ENCODE results near the gene DUSP18. TPM values are rescaled to one million over a fixed set of nuclear protein-coding genes. Genes with fewer than 3 reads are reported as not detected.

Gene DUSP18
- polyA plus RNA-seq, 1 of the 3 experiments (the other 2 are of a cell fraction), result 11.7 TPM

DNA sequence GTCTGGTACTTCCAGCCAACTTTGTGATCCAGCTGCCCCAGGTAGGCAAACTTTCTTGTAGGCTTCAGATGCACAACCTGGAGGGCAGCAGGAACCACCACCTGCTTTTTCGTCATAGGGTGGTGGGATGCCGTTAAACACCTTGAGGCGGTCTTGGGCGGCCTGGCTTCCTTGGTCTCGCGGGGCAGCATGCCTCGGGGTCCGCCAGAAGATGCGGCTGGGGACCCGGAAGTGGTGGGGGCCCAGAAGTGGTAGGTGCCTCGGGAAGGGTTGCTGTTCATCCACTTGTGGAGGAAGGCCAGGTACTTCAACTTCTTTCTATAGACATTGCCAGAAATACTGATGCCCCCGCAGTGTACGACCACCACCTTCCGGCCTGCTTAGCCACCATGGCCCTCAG, 13.3 kb downstream of the DUSP18 start:
- ChIA-PET POLR2A (no interaction called here), CTCF (no interaction called here)
- no peak for TF ChIP-seq SMC3 (IDR thresholded peaks at IDR 0.05; ENCODE audit: low read depth, low read length)
- no peak for TF ChIP-seq TEAD4 (IDR thresholded peaks at IDR 0.05; ENCODE audit: borderline replicate concordance, insufficient read depth)
- no peak for TF ChIP-seq SIN3A (IDR thresholded peaks at IDR 0.05; ENCODE audit: borderline replicate concordance, low read depth, low read length)
- TF ChIP-seq POLR2AphosphoS5 (IDR thresholded peaks at IDR 0.05; ENCODE audit: low read depth, low read length), result no peak
- no peak for TF ChIP-seq MXI1 (IDR thresholded peaks at IDR 0.05; ENCODE audit: low read depth, low read length)
- TF ChIP-seq, protein P1, sequence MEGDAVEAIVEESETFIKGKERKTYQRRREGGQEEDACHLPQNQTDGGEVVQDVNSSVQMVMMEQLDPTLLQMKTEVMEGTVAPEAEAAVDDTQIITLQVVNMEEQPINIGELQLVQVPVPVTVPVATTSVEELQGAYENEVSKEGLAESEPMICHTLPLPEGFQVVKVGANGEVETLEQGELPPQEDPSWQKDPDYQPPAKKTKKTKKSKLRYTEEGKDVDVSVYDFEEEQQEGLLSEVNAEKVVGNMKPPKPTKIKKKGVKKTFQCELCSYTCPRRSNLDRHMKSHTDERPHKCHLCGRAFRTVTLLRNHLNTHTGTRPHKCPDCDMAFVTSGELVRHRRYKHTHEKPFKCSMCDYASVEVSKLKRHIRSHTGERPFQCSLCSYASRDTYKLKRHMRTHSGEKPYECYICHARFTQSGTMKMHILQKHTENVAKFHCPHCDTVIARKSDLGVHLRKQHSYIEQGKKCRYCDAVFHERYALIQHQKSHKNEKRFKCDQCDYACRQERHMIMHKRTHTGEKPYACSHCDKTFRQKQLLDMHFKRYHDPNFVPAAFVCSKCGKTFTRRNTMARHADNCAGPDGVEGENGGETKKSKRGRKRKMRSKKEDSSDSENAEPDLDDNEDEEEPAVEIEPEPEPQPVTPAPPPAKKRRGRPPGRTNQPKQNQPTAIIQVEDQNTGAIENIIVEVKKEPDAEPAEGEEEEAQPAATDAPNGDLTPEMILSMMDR (IDR thresholded peaks at IDR 0.05), result no peak
- TF ChIP-seq, protein P2, sequence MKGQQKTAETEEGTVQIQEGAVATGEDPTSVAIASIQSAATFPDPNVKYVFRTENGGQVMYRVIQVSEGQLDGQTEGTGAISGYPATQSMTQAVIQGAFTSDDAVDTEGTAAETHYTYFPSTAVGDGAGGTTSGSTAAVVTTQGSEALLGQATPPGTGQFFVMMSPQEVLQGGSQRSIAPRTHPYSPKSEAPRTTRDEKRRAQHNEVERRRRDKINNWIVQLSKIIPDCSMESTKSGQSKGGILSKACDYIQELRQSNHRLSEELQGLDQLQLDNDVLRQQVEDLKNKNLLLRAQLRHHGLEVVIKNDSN (IDR thresholded peaks at IDR 0.05; ENCODE audit: borderline replicate concordance, low read depth), result no peak
- no peak for TF ChIP-seq TCF12 (IDR thresholded peaks at IDR 0.05)
- TF ChIP-seq TAF1 (IDR thresholded peaks at IDR 0.05; ENCODE audit: borderline replicate concordance, low read depth, low read length), result no peak
- TF ChIP-seq NRF1 (IDR thresholded peaks at IDR 0.05; ENCODE audit: low read depth, low read length), result no peak
- no peak for TF ChIP-seq GATA2 (CRISPR knock-in tag; IDR thresholded peaks at IDR 0.05)
- TF ChIP-seq GABPA (IDR thresholded peaks at IDR 0.05; ENCODE audit: low read depth), result no peak
- no peak for TF ChIP-seq YY1 (IDR thresholded peaks at IDR 0.05; ENCODE audit: low read depth)
- no peak for TF ChIP-seq RAD21 (IDR thresholded peaks at IDR 0.05; ENCODE audit: low read length)

DNA sequence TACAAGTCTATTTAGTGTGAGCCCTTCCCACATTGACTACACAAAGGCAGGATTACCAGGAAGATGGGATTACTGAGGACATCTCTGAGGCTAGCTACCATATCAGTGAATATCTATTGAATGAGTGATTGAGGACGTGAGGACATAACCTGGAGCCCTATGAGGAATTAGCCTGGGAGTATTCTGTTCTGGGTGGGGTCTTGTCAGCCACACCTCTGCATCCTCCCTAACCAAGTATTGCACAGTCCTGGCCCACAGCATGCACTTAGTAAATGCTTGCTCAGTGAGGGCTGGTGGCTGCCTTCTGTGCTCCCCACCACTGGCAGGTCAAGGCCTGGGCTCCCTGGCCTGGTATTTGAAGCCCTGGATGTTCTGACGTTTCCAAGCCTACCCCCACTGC, 14.8 kb downstream of the DUSP18 start:
- no peak overlapping the region for H3K27ac ChIP-seq (ENCODE audit: low read depth in 2 of 2, low read length in 1 of 2)
- H3K9ac ChIP-seq, result no peak overlapping the region
- H3K4me3 ChIP-seq (ENCODE audit: low read depth in 2 of 2, low read length in 1 of 2), result no peak overlapping the region
- ChIA-PET CTCF (no interaction called here), POLR2A (interaction anchor here (1.6 kb wide), 1 partner anchor 15 kb away, joined by 4 read pairs; the partner anchor contains the start of gene DUSP18)
- H3K27me3 ChIP-seq (ENCODE audit: insufficient read depth), result no peaks in the 10 kb centered on the region
- no peaks in the 10 kb centered on the region for H3K36me3 ChIP-seq (replicated peaks in 1 of 2; ENCODE audit: control insufficient read depth in 1 of 2, insufficient read depth in 2 of 2, low read length in 1 of 2)
- H3K9me2 ChIP-seq, result no peaks in the 10 kb centered on the region
- H3K4me2 ChIP-seq, result no peak overlapping the region
- H3F3A ChIP-seq (replicated peaks; ENCODE audit: insufficient read depth), result peaks cover 8% of the 10 kb centered on the region
- peaks cover 3 to 5% of the 10 kb centered on the region in 2 experiments; a peak in 1 of 4 replicates for H3K4me1 ChIP-seq (ENCODE audit: control insufficient read depth in 1 of 2, insufficient read depth in 2 of 2, low read depth in 1 of 2, low read length in 1 of 2)
- no peaks in the 10 kb centered on the region for H4K20me1 ChIP-seq (ENCODE audit: insufficient read depth)
- H3K79me2 ChIP-seq (ENCODE audit: insufficient read depth), result peaks cover 8% of the 10 kb centered on the region; the same call in 1 of the 2 replicates
- no peak for DNase-seq
- H3K9me3 ChIP-seq, result no peaks in the 10 kb centered on the region
- H2AFZ ChIP-seq (ENCODE audit: low read depth), result no peak overlapping the region
- WGBS (ENCODE audit: low lambda C conversion rate), result 86% methylated on average over 2 of the region's 2 CpGs
- TF ChIP-seq MEF2A (IDR thresholded peaks at IDR 0.05; ENCODE audit: borderline replicate concordance, low read depth) (no peak), RCOR1 (IDR thresholded peaks at IDR 0.05; ENCODE audit: low read length) (no peak), FOXM1 (IDR thresholded peaks at IDR 0.05; ENCODE audit: low read depth) (no peak), NRF1 (IDR thresholded peaks at IDR 0.05; ENCODE audit: low read depth, low read length) (no peak), EZH2phosphoT487 (IDR thresholded peaks at IDR 0.05; ENCODE audit: borderline replicate concordance, low read depth) (no peak)
- TF ChIP-seq, protein P3, sequence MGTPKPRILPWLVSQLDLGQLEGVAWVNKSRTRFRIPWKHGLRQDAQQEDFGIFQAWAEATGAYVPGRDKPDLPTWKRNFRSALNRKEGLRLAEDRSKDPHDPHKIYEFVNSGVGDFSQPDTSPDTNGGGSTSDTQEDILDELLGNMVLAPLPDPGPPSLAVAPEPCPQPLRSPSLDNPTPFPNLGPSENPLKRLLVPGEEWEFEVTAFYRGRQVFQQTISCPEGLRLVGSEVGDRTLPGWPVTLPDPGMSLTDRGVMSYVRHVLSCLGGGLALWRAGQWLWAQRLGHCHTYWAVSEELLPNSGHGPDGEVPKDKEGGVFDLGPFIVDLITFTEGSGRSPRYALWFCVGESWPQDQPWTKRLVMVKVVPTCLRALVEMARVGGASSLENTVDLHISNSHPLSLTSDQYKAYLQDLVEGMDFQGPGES (IDR thresholded peaks at IDR 0.05; ENCODE audit: low read depth, low read length), result no peak
- TF ChIP-seq, protein P1 (IDR thresholded peaks at IDR 0.05), result no peak

More for the DNA sequence above, 13.3 kb downstream of the DUSP18 start:
- Histone ChIP-seq H3K4me2 (no peak overlapping the region), H3K27ac (ENCODE audit: low read depth in 2 of 2, low read length in 1 of 2) (no peak overlapping the region), H3K27me3 (ENCODE audit: insufficient read depth) (no peaks in the 10 kb centered on the region), H4K20me1 (ENCODE audit: insufficient read depth) (no peaks in the 10 kb centered on the region), H3K4me3 (ENCODE audit: low read depth in 2 of 2, low read length in 1 of 2) (no peak overlapping the region), H3F3A (replicated peaks; ENCODE audit: insufficient read depth) (peaks cover 4% of the 10 kb centered on the region), H3K36me3 (replicated peaks in 1 of 2; ENCODE audit: control insufficient read depth in 1 of 2, insufficient read depth in 2 of 2, low read length in 1 of 2) (no peaks in the 10 kb centered on the region), H3K9me2 (no peaks in the 10 kb centered on the region), H3K79me2 (ENCODE audit: insufficient read depth) (no peaks in the 10 kb centered on the region), H2AFZ (ENCODE audit: low read depth) (no peak overlapping the region), H3K4me1 (ENCODE audit: control insufficient read depth in 1 of 2, insufficient read depth in 2 of 2, low read depth in 1 of 2, low read length in 1 of 2) (peaks cover 0 to 3% of the 10 kb centered on the region in 2 experiments; a peak in 1 of 4 replicates), H3K9me3 (no peaks in the 10 kb centered on the region), H3K9ac (no peak overlapping the region)
- WGBS (ENCODE audit: low lambda C conversion rate), result 100% methylated on average over 3 of the region's 14 CpGs
- DNase-seq, result no peak
